ENCODE measurements around the gene SZT2.
A peak's percentile ranks its signal among the peaks of the same experiment; 100 is the strongest.
"Not testable (repeated sequence)": the region's sequence is repeated elsewhere in the genome, so short reads cannot be mapped to it uniquely, and the experiment has no call there.

SZT2 gene

DNA sequence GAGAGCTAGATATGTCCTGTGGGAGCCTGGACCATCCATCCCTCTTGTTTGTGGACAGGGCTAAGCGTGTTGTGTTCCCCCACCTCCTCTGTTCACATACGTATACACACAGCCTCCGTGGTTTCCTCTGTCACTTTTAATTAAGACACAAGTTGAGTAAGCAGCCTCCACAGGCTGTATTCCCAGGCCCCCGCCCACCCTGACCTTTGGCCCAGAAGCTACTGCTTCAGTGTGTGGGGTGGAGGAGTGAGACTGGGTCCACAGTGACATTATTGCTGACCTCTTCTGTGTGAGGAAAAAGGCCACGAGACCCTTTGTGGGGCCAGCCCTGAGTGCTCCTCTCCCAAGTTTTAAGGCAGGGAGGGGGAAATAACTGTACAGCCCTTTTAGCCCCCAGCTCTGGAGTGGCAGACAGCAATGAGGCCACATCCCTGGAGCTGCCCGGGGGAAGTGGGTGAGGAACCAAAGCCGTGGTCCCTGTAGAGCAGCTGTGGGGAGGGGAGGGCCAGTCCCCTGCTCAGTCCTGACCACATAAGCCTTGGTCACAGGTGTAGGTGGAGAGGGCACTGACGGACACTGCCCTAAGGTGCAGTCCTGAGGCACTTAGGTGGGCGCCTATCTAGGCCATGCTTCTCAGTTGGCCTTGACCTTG lies 26.3 kb upstream of the SZT2 start:
- DNase-seq = no peak

DNA sequence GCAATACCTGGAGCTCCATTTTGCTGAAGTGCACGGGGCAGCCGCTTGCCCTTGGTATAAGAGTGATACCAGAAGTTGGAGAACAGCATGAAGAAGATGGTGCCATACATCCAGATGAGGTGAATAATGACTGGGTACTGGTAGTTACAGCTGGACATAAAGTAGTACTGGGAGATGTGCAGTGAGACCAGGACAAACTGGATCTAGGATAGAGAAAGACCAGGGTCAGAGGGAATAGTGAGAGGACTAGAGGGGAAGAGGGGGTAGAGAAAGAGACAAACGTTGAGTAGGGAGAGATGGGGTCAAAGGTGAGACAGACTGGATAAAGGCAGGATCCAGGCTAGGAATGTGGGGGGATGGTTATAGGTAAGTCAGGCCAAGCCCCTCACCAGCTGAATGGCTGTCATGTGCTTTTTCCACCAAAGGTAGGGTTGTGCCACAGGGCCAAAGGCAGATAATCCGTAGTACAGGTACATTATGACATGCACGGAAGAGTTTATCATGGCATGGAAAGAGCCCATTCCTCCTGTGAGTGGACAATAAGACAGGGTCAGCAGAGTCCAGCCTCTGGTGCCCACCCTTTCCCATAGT lies 25.7 kb upstream of the SZT2 start:
- DNase-seq = no peak

DNA sequence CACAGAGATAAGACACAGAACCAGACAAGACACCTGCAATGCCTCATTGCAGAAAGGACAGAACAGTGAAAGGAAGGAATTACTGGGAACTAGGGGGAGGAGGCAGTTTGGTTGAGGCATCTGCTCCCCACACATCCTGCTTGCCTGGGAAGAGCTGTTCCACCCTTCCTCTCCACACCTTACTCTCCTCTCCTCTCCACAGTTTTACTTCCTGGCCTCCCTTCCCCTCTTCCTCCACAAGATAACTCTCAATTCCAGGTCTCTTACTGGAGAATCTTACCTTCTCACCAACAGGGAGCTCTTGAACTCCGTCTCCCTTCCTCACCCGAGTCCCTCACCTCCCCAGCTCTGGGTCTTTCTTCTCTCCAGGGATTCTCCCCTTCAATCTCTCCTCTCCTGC lies 24.0 kb upstream of the SZT2 start:
- no peak for DNase-seq

DNA sequence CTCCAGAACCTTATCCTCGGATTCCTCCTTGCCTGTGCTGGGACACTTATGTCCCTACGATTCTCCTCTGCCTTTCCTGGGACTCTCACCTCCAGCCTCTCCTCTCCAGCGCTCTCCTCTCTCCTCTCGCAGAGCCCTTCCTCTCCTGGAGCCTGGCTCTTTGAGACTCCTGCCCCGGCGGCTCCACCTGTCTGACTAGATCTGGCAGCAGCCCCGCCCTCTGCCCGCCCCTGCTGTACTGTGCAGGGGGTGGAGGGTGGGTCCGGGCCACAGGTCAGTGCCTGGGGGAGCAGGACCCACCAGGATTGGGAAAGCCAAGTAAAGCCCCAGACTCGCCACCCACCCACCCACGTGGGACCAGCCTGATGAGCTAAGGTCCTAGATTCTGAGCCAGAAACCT lies 23.5 kb upstream of the SZT2 start:
- DNase-seq = no peak

DNA sequence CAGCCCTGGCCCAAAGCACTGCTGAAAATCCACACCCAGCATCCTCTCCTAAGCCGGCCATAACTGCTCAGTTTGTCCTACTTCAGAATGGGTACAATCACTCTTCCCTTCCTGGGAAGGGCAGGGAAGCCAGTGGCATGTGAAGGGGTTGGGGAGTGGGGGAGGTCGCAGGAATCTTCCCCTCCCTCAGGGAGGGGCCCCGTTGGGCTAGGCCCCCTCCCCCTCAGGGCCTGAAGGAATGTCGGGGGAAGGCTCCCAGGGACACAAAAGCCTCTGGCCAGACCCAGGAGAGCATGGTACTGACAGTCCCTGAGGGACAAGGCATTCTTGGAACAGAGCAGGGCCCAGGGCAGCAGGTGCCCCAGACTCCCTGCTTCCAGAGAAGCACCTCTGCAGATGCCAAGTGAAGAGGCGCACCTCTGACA lies 23.1 kb upstream of the SZT2 start:
- DNase-seq = no peak

DNA sequence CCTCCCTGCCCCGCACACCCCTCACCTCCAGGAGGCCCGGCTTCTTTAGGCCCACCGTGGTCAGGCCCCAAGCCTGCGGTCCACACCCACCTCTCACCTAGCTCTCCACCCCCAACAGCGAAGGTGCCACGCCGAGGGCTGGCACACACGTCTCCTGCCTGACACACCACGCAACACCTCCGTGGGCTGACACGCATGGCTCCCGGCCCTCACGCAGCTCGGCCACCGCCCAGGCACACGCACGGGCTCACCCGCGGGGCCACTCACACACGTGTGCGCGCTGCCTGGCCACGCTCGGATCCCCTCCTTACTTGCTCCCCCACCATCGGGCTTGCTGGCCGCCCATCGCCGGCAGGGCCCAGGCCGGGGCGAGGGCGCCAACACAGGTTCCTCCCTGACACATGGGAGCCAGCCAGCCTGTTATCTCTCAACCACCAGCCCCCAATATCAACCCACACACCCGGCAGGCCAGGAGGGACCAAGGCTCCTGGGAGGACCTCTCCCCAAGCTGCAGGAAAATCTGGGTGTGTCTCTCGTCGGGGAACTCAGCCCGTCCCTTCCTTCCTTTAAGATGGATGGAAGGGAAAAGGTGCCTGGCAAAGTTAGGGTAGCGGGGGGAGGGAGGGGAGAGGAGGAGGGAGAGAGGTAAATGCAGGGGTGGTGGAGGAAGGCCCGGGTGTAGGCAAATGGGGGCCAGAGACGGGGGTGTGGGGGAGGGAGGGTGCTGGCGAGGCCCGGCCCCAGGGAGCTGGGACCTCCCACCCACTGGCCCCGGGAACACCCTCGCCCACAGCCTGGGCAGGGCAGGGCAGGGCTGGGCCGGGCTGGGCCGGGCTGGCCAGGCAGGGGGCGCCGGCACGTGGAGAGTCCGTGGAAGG lies 22.4 kb upstream of the SZT2 start:
- peak in 2 of 4 experiments; percentile 36 to 63 for DNase-seq

DNA sequence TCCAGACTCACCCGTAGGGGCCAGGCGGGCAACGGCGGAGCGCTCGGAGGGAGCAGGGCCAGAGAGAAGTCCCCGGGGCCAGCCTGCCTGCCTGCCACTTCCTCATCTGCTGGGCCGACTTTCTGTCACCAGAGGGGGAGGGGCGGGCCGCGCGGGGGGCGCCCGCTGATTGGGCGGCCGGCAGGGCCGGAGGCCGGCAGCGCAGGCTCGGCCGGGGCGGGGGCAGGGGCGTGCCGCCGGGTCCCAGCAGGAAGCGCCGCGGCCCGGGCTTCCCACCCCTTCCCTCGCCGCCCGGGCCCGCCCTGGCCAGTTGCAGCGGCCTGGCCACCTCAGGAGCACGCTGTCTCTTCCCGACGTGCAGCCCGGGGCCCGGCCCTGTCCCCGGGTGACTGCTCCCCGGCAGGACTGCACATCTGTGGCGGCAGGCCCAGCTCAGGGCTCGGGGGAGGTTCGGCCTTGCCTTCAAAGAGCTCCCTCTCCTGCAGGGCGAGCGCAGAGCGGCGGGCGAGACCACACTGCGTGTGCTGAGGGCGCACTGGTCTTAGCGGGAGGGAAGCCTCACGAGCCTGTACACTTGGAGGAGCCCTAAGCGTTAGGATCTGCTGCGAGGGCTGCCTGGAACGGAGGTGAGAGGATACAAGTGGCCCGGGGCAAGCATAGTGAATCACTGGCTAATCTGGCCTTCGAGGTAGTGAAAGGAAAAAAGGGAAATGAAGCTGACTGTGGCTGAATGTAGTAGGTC lies 21.6 kb upstream of the SZT2 start, which contains the start of gene ELOVL1:
Gene ELOVL1 (minus strand): TSS at position 108 of the 742 bp plus-strand sequence. CDS start 2,402 bp downstream, outside the sequence.
- DNase-seq = peak; percentile 72 to 77 (median 74)

DNA sequence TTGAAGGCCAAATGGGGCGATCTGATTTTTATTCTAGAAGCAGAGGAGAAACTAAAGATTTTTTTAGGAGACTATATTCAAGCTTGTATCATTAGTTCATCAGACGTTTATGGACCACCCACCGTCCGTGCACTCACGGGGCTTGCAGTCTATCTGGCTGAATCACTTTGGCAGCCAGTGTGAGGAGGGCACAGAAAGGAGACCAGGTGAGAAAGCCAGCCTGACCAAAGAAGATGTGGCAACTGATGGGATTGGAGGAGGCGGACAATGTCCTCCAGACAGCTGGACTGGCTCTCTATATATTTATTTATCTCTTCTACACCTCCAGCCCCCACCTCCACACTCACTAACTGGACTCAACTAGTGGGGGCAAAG lies 21.1 kb upstream of the SZT2 start:
- DNase-seq = no peak

DNA sequence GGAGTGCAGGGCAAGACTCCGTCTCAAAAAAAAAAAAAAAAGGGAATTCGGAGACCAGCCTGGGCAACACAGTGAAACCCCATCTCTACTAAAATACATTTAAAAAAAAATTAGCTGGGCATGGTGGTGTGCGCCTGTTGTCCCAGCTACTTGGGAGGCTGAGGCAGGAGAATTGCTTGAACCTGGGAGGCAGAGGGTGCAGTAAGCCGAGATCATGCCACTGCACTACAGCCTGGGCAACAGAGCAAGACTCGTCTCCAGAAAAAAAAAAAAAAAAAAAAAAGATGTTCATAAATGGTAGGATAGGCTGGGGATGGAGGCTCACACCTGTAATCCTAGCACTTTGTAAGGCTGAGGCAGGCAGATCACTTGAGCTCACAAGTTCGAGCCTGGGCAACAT lies 19.9 kb upstream of the SZT2 start:
- DNase-seq = not testable (repeated sequence)

DNA sequence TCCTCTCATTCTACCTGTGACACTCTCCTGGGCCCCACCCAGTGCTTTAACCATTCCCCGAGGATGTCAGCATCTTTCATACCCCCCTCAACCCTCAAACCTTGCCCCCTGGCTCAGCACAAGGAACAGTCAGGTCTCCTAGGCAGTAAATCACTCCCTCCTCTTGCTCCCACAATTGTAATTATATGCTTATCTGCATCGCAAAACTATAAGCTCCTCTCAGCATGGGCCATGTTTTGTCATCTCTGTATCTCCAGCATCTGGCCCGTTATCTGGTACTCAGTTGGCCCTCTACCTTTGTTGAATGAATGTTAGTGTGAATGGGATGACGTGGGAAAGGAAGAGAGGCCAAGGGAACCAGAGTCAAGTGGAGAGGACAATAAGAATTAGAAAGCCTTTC lies 19.1 kb upstream of the SZT2 start:
- no peak for DNase-seq

DNA sequence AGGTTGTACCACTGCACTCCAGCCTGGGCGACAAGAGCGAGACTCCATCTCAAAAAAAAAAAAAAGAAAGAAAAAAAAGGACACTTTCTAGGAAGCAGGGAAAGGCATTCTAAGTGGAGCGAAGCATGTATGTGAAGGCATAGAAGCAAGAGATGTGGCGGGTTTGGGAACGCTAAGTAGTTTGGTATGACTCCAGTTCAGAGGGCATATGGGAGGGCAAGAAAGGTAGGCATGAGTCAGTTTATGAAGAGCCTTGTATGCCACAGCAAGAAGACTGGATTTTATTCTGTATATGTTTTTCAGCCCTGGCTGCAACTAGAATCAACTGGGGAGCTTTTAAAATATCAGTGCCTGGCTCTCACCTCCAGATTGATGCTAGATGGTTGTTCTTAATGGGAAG lies 17.5 kb upstream of the SZT2 start:
- no peak for DNase-seq

DNA sequence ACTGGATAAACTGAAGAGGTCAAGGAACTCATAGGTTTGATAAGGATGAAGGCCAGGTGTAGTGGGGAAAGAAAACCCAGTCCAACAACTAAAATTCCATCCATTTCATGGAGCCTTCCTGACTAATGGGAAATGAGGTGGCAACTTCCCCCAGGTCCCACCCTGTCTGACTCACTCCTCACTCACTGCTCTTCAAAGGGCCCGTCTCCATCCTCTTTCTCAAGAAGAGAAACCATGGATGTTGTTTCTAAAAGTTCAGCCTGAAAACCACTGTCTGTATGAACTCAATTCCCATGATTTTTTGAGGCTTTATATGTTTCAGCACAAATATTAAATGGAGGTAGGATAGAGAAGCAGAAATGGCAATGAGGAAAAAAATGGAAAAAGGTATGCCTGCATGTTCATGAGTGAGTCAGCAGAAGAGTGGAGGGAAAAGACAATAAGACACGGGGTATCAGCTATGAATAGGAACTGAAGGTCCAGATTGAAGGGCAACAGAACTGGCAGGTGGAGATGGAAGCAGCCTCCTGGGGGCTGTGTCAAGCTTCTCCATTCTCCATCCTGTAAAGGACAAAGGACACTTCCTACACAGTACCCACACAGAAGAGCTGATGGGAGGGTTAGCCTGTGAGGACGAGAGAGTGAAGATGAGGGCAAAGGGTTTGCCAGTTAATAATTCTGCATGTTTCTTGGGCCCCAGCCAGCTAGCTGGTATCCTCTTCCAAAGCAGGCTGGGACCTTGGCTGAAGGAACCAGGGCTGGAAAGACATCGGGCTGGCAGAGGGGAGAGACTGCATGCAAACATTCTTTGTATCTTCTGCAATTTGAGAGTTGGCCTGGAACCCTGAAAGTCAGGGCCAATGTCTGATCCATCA lies 16.4 kb upstream of the SZT2 start:
- no peak for DNase-seq

DNA sequence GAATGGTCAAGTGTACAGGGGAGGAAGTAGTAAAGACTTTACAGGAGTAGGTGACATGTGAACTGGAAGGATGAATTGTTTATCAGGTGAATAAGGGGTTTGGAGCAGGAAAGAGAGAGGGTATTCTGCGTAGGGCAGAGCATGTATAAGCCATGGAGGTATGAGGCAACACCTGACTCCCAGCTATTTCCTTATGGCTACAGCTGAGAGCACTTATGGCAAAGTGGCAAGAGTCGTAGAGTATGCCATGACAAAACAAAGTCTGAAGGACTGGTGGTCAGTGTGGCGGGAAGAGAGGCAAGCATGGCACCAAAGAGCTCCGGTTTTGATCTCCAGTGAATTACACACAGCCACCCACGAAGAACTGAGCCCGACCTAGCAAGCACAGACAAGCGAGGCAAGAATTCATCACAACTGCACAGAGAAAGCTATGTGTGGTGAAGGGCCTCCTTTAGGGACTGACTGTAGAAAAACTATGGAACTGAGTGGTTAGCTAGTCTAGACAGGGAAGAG lies 12.9 kb upstream of the SZT2 start:
- DNase-seq = no peak

DNA sequence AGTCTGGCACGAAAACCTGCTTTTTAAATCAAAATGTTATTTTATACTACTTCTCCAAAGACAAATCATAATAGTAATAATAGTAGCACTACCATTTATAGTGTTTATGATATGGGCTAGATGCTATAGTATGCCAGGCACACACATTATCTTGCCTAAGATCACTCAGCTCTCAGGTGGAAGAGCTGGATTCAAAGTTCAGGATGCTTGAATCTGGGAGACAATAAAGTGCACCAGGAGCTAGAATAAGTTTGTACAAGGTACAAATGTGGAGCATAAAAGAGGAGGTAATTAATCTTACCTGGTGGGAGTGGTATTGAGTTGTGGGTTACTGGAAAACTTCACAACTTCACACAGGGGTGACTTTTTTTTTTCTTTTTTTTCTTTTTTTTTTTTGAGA lies 11.9 kb upstream of the SZT2 start:
- DNase-seq = no peak

DNA sequence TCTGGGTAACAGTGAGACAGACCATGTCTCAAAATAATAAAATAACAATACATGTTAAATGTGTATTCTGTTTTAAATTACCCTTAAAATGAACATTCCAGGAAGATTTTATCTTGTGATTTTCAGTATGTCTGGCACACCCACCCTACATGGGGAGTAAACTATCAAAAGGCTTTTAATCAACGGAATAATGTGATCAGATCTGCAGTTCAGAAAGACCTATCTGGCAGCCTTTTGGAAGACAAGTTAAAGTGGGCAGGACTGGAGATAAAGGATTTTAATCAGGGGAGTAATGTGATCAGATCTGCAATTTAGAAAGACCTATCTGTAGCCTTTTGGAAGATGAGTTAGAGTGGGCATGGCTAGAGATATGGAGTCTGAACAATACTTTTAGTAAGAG lies 10.2 kb upstream of the SZT2 start:
- DNase-seq = no peak

DNA sequence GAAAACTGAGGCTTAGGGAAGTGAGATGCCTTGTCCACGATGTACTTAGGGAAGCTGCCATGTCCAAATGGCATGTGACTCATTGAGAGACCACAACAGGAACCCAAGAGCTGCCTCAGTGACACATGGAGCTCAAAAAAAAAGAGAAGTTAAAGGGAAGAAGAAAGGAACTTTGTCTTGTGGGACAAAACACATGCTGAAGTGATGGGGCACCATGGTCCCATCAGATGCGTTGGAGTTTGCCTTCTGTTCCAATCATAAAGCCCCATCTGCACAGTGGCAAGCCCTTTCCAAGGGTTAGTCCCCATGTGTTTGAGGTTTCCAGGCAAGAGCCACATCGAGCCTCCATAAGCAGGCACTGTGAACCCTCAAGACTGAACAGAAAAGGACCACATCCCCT lies 8.1 kb upstream of the SZT2 start:
- no peak for DNase-seq

DNA sequence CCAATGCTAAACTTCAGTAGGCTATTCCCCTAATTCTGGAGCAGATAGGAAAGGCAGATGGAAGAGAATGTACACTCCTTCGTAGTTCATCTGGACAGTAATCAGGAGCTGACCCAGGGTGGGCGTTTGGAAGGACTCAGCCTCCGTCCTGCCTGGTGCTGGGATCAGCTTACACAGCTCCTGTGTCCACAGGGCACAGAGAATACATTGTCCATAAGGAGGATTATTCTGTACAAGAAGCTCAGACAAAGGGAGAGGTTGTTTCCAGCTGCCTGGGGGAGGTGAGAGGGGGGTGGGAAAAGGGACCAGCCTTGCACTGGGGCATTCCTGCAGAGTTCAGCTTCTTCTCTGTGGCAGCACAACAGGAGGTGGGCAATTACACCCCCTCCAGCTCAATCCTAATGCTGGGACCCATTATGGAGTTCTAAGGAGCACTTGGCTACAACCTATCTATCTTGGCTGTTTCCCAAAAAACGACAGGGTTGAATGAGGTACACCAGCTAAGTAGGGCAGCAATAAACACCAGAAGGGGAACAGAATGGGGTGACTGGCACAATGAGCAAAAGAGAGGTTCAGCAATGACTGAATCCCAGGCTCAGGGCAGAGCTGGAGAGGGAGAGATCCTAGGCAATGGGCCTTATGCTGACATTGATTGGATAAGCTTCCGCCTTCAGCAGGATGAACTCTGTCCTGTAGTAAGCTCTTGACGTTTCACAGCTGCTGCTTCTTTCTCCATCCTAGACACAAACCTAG lies 7.5 kb upstream of the SZT2 start:
- DNase-seq = no peak

DNA sequence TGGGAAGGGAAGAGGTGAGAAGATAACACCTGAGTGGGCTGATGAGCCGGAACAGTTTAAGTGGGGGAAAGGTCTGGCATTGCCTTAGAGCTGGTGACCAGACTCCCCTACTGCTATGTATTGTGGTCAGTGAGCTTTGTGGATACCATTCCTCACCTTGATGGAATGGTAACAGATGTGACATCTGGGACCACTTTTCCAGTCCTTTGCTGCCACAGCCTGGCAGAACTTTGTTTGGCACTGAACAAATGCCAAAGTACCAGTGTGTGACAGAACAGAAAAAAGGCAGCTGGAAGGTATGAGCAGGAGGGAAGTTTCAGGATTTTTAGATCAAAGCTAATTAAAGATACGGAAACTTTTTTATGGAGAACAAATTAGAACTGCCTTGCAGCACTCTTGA lies 6.2 kb upstream of the SZT2 start:
- DNase-seq = no peak

DNA sequence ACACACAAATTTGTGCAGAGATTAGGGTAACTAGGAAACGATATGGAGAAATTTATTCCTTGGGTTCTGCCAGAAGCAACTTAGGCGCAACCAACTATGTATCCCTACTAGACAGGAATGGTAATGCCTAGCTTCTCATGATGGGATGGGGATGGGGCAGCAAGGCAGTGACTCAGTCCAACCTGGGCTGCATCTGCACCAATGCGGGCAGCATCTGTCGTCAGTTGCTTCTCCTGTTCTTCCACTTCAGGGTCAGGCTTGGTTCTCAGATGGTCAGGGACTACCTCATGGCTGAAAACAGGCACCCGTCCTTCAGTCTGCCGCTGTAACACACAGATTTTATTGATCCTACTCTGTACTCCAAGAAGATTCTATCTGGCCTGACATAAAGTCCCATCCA lies 3.0 kb upstream of the SZT2 start:
- no peak for DNase-seq

DNA sequence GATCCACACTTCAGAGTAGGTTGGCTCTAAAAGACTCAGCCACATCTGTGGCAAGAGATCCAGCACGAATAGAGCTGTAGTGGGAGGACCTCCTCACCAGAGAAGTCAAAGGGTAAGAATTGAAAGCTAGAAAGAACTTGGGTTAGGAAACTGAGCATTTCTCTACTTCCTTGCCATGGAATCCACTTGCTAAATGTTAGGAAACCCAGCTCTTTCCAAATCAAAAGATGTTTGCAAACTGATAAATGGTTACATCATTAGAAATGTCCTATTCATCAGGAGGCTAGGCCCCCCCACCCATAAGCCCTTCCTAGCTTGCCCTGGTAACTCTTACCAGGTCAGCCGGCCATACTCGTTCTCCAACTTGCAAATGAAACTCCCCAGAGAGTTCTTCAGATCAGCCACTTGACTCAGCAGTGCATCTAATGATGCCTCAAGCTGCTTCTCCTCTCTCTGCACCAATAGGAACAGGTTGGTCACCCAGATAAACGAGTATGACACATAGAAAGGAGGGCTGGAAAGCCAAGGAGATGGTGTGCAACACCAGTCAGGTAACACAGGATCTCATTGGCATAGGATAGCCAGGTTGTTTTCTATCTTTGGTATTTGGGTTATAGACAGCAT lies 1.6 kb upstream of the SZT2 start:
- no peak for DNase-seq

DNA sequence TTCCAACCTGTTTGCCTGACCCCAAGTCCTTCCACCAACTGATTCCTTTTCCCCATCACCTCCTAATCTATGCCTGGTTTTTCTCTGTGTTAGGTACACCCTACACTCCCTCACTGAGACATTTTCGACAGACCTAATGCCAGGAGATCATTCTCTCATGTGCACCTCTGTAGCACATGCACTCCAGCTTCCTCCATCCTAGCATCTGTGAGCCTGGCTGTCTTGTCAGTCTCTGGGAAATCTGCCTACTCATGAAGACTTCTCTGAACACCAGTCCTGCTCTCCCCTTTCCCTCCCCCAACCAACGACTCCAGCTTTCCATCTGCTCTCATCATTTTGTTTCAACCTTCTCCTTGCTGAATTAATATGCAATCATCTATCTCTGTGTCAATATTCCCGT lies 1.1 kb upstream of the SZT2 start:
- DNase-seq = no peak
